Memory B cell (primary cell): ENCODE results near the gene MAPKAPK3.

Experiments used
- ATAC-seq: fragments of 150-1000 bp; cut with Tn5 transposase; 2 replicates; pipeline ENCODE4 v1.10.0; 2021; ENCODE audit warnings: low read depth, mild to moderate bottlenecking, moderate library complexity
- DNase-seq, 2 donors: peaks; one replicate each; pipeline ENCODE4 v3.0.0; 2022; ENCODE audit warnings: low spot score in 2 of 2
- H3K27ac Mint-ChIP-seq: one replicate; pipeline ENCODE4 v1.8.0; 2022; ENCODE audit warnings: mild to moderate bottlenecking, moderate library complexity, mixed read lengths
- H3K27me3 Mint-ChIP-seq: one replicate; pipeline ENCODE4 v1.8.0; 2022; ENCODE audit warnings: mixed read lengths
- H3K36me3 Mint-ChIP-seq: one replicate; pipeline ENCODE4 v1.8.0; 2022; ENCODE audit warnings: mild to moderate bottlenecking, mixed read lengths
- H3K4me1 Mint-ChIP-seq: one replicate; pipeline ENCODE4 v1.8.0; 2022; ENCODE audit warnings: mixed read lengths
- H3K4me3 Mint-ChIP-seq: one replicate; pipeline ENCODE4 v1.8.0; 2022; ENCODE audit warnings: mild to moderate bottlenecking, moderate library complexity, mixed read lengths
- H3K9me3 Mint-ChIP-seq: one replicate; pipeline ENCODE4 v1.8.0; 2022; ENCODE audit warnings: mixed read lengths

The MAPKAPK3 gene

DNA sequence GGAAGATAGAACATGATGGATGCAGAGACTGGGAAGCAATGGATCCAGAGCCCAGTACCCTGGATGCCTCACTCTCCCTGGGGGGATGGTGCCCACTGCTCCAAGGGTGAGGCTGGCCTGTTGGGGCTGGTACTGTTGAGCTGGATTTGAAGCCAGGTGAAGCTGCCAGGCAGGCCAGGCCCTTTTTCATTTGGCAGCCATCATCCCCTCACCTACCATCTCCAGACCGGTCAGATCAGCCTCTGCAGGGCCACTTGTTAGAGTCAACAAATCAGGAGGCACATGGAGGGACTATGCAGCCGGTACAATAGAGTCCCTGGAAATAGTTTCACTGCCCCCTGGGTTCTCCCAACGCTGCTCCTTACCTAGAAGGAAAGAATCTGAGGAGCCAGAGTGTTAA is 5.9 kb downstream of the MAPKAPK3 start:
- ATAC-seq (no peak), DNase-seq (no peak)
- Mint-ChIP-seq H3K27me3 (no peaks in the 10 kb centered on the region), H3K27ac (no peak overlapping the region), H3K4me3 (no peak overlapping the region), H3K9me3 (no peaks in the 10 kb centered on the region), H3K36me3 (no peaks in the 10 kb centered on the region), H3K4me1 (peaks cover 34% of the 10 kb centered on the region)

DNA sequence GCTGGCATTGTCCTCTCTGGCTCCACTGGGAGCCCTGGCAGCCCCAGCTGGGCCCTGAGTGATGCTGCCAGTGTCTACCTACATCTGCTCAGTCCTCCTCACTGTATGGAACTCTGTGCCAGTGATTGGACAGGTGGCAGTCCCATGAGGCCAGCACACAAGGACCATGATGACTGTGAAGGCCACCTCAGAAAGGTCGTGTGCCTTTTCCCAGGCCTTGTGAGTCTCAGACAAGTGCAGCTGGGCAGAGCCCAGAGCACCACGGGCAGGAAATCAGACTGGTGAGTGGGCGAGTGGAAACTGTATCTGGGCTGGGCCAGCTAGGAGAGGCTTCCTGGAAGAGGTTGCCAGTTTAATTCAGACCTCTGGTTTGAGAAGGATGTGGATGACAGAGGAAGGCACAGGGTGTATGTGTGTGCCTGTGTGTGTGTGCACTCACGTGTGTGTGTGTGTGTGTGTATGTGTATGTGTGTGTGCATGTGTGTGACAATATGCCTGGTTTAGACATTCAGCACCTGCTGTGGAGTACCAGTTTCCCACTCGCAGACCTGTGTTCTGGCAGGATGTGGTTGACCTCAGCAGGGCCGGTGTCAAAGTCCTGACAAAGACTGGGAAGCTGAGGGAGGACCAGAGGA is 7.0 kb downstream of the MAPKAPK3 start:
- ATAC-seq (no peak), DNase-seq (no peak)
- H3K27me3 Mint-ChIP-seq, result no peaks in the 10 kb centered on the region
- peak overlapping the region; percentile 69 for H3K27ac Mint-ChIP-seq
- peaks cover 29% of the 10 kb centered on the region for H3K4me1 Mint-ChIP-seq
- H3K4me3 Mint-ChIP-seq, result peak overlapping the region; percentile 58
- H3K36me3 Mint-ChIP-seq, result no peaks in the 10 kb centered on the region
- no peaks in the 10 kb centered on the region for H3K9me3 Mint-ChIP-seq

GRCh38 chr3:50624634-50625033 is 7.7 kb downstream of the MAPKAPK3 start:
- ATAC-seq (no peak), DNase-seq (no peak)
- Mint-ChIP-seq H3K27me3 (no peaks in the 10 kb centered on the region), H3K9me3 (no peaks in the 10 kb centered on the region), H3K4me3 (no peak overlapping the region), H3K4me1 (peaks cover 27% of the 10 kb centered on the region), H3K27ac (no peak overlapping the region), H3K36me3 (no peaks in the 10 kb centered on the region)

DNA sequence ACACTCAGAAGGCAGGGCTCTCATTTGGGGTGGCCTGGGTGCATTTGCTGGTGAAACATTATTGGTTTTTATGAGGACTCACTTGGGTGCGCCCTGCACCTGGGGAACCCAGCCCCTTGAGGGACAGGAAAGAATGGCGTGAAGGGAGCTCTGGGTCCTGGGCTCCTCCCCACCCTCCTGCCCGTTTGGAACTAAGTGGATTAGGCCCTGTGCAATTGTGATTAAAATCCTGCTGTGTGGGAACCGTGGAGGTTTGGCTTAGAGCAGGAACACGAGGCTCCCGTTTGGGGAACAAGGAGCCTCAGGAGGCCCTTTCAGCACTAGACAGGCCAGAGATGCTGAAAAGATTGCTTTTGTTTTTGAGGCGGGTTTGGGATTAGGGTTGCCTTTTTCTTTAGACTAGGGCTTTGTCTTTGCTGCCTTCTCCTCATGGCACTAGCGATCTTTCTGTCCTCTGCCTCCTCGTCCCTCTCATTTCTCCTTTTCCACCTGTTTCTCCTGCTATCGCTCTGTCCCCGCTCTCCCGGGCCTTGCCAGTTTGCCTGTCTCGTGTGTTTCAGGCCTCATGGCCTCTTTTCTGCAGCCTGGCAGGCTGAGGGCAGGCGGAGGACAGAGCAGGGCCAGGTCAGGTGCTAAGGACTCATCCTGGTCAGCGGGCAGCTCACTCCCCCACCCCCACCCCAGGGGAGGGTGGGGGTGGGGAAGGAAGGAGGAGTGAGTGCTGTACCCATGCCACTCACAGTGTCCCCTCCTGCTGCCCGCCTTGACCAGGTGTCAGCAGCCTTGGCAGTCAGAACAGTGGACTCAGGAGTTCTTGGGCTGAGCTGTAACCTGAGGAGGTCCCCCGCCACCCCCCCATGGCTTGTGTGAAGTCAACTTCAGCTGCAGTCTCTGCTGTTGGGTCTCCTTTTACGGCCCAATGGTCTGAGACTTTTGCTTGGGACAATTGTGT is 8.6 kb downstream of the MAPKAPK3 start:
- no peak overlapping the region for H3K27ac Mint-ChIP-seq
- DNase-seq (no peak), ATAC-seq (no peak)
- peaks cover 26% of the 10 kb centered on the region for H3K4me1 Mint-ChIP-seq
- H3K4me3 Mint-ChIP-seq, result no peak overlapping the region
- no peaks in the 10 kb centered on the region for H3K27me3 Mint-ChIP-seq
- H3K9me3 Mint-ChIP-seq, result no peaks in the 10 kb centered on the region
- H3K36me3 Mint-ChIP-seq, result no peaks in the 10 kb centered on the region

DNA sequence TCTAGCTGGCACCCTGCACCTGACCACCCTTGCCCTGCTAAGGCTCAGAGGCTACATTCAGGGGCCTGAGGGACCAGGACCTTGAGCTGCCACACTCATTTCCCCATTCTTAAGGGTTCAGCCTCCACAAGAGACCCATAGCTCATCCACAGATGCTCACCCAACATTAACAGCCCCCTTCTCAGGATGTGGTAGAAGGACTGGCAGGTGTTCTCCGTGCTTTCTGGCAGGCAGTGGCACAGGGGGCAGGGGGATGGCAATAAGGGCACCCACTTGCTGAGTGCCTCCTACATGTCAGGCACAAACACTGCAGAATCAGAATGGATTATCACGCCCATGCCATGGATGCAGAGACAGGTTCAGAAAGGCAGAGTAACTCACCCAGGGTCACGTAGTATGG is 9.4 kb downstream of the MAPKAPK3 start:
- no peak for ATAC-seq
- peaks cover 28% of the 10 kb centered on the region for H3K4me1 Mint-ChIP-seq
- H3K27ac Mint-ChIP-seq, result no peak overlapping the region
- no peak overlapping the region for H3K4me3 Mint-ChIP-seq
- H3K36me3 Mint-ChIP-seq, result no peaks in the 10 kb centered on the region
- no peak for DNase-seq
- no peaks in the 10 kb centered on the region for H3K9me3 Mint-ChIP-seq
- no peaks in the 10 kb centered on the region for H3K27me3 Mint-ChIP-seq

GRCh38 chr3:50627407-50628051 is 10.6 kb downstream of the MAPKAPK3 start:
- Mint-ChIP-seq H3K27me3 (no peaks in the 10 kb centered on the region), H3K36me3 (no peaks in the 10 kb centered on the region), H3K27ac (peak overlapping the region; percentile 60), H3K4me3 (no peak overlapping the region), H3K4me1 (peaks cover 30% of the 10 kb centered on the region), H3K9me3 (no peaks in the 10 kb centered on the region)
- DNase-seq, result no peak
- ATAC-seq, result no peak

DNA sequence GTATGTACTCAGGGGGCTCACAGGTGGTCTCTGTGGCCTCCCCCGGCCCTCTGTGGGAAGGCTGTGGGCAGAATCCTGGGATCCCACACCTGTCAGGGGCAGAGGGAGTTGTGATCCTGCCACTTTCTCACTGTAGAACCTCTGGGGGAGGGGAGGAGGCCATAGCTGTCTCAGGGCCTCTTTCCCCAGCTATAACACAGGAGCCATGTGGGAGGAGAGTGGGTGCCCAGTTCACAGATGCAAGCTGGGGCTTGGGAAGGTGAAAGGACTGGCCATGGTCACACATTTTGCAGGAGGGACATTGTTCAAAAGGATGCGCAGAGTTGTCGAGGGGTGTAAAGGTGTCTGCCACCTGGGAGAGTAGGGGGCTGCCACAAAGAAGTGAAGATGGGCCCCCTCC is 11.7 kb downstream of the MAPKAPK3 start:
- no peak overlapping the region for H3K27ac Mint-ChIP-seq

GRCh38 chr3:50630394-50630793 is 13.4 kb downstream of the MAPKAPK3 start:
- peaks cover 2% of the 10 kb centered on the region for H3K36me3 Mint-ChIP-seq
- no peaks in the 10 kb centered on the region for H3K27me3 Mint-ChIP-seq
- peak overlapping the region; percentile 2 for H3K4me3 Mint-ChIP-seq
- no peak overlapping the region for H3K27ac Mint-ChIP-seq
- ATAC-seq (no peak), DNase-seq (no peak)
- peaks cover 19% of the 10 kb centered on the region for H3K4me1 Mint-ChIP-seq
- no peaks in the 10 kb centered on the region for H3K9me3 Mint-ChIP-seq

More for the DNA sequence above, 11.7 kb downstream of the MAPKAPK3 start:
- ATAC-seq (no peak), DNase-seq (no peak)
- Mint-ChIP-seq H3K4me1 (peaks cover 28% of the 10 kb centered on the region), H3K9me3 (no peaks in the 10 kb centered on the region), H3K36me3 (no peaks in the 10 kb centered on the region), H3K4me3 (no peak overlapping the region), H3K27me3 (no peaks in the 10 kb centered on the region)

GRCh38 chr3:50630877-50631276 is 13.9 kb downstream of the MAPKAPK3 start:
- DNase-seq, result no peak
- Mint-ChIP-seq H3K36me3 (peaks cover 2% of the 10 kb centered on the region), H3K4me3 (no peak overlapping the region), H3K27me3 (no peaks in the 10 kb centered on the region), H3K9me3 (no peaks in the 10 kb centered on the region), H3K27ac (peak overlapping the region; percentile 42), H3K4me1 (peaks cover 19% of the 10 kb centered on the region)
- no peak for ATAC-seq

GRCh38 chr3:50632450-50632849 is 15.5 kb downstream of the MAPKAPK3 start:
- Mint-ChIP-seq H3K4me3 (no peak overlapping the region), H3K9me3 (no peaks in the 10 kb centered on the region), H3K27ac (no peak overlapping the region), H3K27me3 (no peaks in the 10 kb centered on the region), H3K4me1 (peaks cover 25% of the 10 kb centered on the region), H3K36me3 (peaks cover 2% of the 10 kb centered on the region)
- no peak for DNase-seq
- ATAC-seq, result peak; percentile 43

GRCh38 chr3:50633230-50633790 is 16.4 kb downstream of the MAPKAPK3 start:
- Mint-ChIP-seq H3K27ac (no peak overlapping the region), H3K4me3 (no peak overlapping the region), H3K27me3 (no peaks in the 10 kb centered on the region), H3K36me3 (peaks cover 2% of the 10 kb centered on the region), H3K4me1 (peaks cover 21% of the 10 kb centered on the region), H3K9me3 (no peaks in the 10 kb centered on the region)
- no peak for DNase-seq
- ATAC-seq, result no peak

- Mint-ChIP-seq H3K9me3 (no peaks in the 10 kb centered on the region), H3K27me3 (no peaks in the 10 kb centered on the region), H3K4me1 (peaks cover 21% of the 10 kb centered on the region), H3K4me3 (no peak overlapping the region), H3K36me3 (peaks cover 2% of the 10 kb centered on the region), H3K27ac (no peak overlapping the region)
- ATAC-seq (no peak), DNase-seq (no peak)
These were observed 18.1 kb downstream of the MAPKAPK3 start for GRCh38 chr3:50635066-50635465.

DNA sequence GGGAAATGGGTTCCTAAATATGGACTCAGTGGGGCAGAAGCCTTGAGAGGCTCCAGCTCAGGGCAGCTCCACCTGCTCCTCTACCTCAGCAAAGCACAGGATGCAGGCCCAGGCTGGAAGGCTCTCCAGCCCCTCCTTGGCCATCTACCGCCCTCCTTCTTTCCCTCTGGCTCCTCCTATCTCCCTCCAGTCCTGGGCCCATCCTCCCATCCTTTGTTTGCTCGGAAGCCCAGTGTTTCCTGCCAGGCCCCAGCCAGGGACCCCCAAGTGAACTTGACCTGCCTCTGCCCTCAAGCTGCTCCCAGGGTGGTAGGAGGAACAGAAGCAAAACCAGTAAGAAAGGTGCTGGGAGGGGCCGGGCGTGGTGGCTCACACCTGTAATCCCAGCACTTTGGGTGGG is 20.1 kb downstream of the MAPKAPK3 start:
- Mint-ChIP-seq H3K27me3 (no peaks in the 10 kb centered on the region), H3K36me3 (peaks cover 10% of the 10 kb centered on the region), H3K9me3 (no peaks in the 10 kb centered on the region), H3K27ac (no peak overlapping the region), H3K4me1 (peaks cover 9% of the 10 kb centered on the region), H3K4me3 (no peak overlapping the region)
- DNase-seq (no peak), ATAC-seq (no peak)

DNA sequence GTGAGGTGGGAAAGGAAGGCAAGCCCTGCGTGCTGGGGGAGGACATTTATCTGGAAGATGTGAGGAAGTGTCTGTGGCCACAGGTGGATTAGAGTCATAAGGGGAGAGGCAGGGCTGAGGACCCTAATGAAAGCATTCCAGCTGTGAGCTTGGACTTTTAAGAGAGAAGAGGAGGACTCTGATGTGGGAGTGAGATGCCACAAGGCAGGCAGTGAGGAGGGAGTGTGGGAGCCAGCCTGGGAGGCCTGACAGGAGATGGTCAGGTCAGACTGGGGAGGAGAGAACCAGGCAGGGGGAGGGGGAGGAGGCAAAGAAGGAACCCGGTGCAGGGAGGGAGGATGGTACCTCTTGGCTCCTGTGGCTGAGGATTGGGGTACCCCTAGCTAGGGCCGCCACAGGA is 21.0 kb downstream of the MAPKAPK3 start:
- Mint-ChIP-seq H3K4me1 (peaks cover 9% of the 10 kb centered on the region), H3K4me3 (no peak overlapping the region), H3K36me3 (peaks cover 13% of the 10 kb centered on the region), H3K9me3 (no peaks in the 10 kb centered on the region), H3K27me3 (no peaks in the 10 kb centered on the region), H3K27ac (no peak overlapping the region)
- no peak for DNase-seq
- ATAC-seq, result no peak
